Right renal pelvis (tissue), 4 donors: Measurements from ENCODE around the gene SLC30A3. TPM values are rescaled to one million over a fixed set of nuclear protein-coding genes. Genes with fewer than 3 reads are reported as not detected.
"Not testable (repeated sequence)": the region's sequence is repeated elsewhere in the genome, so short reads cannot be mapped to it uniquely, and the experiment has no call there.

Experiments
- DNase-seq, 4 donors: peaks; one replicate each; pipeline ENCODE4 v3.0.0-alpha.2; 2013; ENCODE audit warnings: low read depth in 4 of 4, low spot score in 3 of 4, missing footprints in 1 of 4
- polyA plus RNA-seq, 4 donors: library from polyadenylated mRNA; unstranded; fragments of 120-200 nt; gene quantifications; one replicate each; pipeline ENCODE4 v1.2.1, GENCODE V29; 2013; ENCODE audit not compliant: insufficient read length in 4 of 4

Gene SLC30A3, protein sequence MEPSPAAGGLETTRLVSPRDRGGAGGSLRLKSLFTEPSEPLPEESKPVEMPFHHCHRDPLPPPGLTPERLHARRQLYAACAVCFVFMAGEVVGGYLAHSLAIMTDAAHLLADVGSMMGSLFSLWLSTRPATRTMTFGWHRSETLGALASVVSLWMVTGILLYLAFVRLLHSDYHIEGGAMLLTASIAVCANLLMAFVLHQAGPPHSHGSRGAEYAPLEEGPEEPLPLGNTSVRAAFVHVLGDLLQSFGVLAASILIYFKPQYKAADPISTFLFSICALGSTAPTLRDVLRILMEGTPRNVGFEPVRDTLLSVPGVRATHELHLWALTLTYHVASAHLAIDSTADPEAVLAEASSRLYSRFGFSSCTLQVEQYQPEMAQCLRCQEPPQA
- 1 to 10 TPM; 5.1 to 7.8 (median 7.6) TPM for polyA plus RNA-seq

DNA sequence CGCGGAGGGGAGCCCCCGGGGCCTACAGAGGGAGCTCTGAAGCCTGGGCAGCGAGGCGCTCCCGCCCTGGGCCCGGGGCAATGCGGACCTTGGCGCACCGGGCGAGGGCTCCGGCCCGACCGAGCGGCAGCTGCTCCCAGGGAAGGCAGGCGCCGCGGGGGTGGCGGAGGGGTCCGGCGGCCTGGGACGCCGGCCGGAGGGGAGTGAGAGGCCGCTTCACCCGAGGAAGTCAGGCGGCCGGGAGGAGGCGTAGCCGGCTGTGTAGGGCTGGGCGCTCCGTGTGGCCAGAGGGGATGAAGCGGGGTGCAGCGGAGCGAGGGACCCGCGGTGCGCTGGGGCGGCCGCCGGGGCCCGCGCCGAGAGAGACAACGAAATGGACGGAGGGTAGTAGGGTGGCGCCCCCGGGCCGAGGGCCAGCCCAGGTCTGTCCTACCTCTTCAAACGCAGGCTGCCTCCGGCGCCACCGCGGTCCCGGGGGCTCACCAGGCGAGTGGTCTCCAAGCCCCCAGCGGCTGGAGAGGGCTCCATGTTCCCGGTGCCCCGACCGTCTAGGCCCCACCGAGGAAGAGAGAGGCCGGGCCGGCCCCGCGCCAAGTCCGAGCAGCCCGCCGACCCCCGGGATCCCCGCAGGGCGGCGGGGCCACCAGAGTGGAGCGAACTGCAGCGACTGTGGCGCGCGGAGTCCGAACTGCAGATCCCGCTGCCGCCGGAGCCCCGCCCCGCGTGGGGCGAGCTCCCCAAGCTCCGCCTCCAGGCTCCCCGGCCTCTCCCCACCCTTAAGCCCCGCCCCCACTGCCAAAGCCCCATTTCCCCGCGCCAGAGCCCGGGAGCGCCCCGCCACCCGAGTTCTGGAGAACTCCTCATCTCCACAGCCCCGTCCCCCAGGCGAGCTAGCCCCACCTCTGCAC, at the start of gene SLC30A3:
SLC30A3 (minus strand) TSS at position 669 of the 908 bp plus-strand sequence; CDS start at position 528, 141 bp downstream.
- DNase-seq = no peak

DNA sequence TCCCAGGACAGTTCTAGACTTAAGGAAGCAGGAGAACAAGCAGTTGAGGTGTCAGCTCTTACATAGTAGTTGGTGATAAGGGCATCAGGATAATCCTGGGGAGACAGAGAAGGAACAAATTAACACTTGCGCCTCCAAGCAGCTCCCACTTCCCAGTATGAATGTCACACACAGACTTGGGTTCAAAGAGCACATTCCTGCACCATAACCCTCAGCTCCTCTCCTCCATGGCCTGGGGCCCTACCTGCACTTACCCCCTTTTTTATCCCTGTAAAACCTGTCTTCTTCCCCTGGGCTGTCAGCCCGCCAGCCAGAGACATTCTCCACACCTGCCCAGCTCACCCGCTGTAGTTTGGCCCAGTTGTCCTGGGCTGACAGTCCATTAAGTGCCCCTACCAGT, 49.3 kb upstream of the SLC30A3 start:
- DNase-seq = no peak

DNA sequence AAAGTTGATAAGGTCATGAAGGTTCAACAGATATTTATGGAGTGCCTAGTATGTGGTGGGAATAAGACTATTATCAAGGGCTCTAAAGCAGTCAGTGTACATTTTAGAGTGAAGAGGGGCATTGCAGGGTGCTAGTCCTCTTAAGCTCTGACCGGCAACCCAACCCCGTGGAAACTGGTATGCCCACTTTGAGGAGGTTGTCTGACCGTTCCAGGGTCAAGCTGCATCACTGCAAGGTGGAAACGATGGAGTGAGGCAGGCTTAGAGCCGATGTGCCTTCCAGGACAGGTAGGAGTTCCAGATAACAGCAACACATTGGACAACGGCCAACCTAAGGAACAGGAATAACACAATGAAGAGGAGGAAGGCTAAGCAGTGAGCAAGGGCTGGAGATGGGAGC, 46.8 kb upstream of the SLC30A3 start:
- no peak for DNase-seq

DNA sequence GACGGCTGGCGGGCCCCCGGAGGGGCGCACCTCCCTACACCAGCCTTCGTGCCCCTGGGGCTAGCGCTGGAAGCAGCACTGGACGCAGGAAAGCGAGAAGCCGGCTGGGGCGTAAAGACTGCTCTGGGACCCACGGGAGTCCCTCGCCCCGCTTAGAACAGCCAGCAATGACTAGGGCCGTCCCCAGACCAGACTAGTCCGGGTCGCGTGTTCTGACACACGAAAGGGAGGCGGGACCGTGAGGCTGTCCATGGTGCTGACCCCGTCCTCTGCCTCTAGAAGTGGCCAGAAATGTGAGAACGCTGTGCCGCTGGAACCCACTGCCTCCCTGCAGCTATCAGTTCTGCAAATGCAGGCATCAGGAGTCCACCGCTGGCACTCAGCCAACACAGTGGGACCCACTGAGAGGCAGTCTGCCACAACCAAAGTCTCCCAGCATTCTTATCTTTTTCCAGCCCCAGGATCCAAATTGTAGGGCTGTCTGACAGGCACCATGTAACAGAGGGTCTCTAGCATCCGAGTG, 45.6 kb upstream of the SLC30A3 start, which contains the start of gene UCN:
UCN (minus strand) TSS at position 87 of the 523 bp plus-strand sequence. CDS start 550 bp downstream, outside the sequence.
- DNase-seq = peak in 3 of 4 donors; percentile 54 to 67 (median 62)

DNA sequence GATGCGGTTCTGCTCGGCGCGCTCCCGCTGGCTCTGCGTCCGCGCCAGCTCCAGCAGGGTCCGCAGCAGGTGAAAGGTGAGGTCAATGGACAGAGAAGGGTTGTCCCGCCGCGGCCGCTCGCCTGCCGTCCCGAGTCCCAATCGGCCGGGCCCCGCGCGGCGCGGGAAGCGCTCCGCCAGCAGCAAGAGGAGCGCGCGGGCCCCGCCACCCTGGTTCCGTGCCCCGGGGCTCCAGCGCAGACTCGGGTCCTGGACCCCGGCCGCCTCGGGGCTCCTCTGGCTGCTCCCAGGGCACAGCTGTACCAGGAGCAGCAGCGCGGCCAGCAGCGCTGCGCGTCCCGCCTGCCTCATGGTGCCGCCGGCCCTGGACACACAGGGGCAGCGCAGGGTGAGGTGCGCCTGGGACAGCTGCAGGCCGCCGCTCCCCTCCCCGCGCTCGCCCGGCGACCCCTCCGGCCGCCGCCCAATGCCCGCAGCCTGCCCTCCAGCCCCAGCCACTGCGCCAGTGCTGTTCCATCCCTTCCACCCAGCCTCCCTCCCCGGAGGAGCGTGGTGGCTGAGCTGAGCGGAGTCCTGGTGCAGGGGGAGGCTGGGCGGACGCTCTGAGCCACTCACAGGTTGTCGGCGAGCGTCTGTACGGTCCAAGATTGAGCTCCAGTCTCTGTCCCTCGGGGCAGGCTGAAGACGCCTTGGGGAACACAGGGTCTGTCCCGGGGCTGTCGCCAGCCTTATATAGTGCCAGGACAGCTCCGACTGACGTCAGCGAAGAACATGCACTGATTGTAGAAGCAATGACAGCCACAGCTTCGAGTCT, 44.9 kb upstream of the SLC30A3 start:
- no peak for DNase-seq

DNA sequence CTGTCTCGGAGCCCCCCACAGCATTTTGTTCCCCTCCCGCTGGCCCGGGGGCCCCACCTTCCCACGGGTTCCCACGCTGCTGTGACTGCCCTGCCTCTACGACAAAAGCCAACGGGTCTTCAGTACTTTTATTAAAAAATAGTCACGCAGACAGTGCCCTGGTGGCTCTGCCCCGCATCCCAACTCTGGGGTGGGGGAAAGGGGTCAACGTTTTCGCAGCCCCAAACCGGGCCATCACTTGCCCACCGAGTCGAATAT, 44.4 kb upstream of the SLC30A3 start:
- DNase-seq = no peak

DNA sequence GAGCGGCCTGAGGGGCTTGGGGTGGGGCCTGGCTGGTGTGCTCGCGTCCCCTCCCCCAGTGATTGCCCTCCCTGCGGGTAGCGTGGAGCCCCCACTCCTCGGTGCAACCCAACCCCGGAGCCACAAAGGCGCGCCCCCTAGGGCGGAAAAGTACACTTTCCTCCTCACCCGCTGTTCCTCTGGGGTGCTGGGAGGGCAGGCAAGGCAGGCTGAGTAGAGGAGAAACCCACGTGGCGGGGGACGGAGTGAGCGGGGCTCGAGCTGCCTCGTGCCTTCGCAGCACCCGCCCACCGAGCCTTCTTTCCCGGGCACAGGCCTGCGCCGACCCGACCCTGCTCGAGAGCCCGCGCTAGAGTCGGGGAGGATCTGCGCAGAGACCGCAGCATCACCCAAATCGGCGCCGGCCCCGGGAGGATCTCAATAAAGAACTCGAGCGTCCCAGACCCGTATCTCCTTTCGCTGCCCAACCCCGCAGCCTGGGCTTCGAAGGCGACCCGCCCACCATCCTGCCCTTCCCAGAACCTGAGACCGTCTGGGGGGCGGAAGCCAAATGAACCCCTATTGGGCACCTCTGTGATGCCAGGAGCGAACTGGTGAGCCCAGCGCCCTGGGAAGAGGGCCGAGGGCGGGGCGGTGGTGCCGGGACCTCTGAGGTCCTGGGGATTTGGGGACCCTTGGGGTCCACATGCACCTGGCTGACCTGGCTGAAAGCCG, 43.9 kb upstream of the SLC30A3 start:
- no peak for DNase-seq

DNA sequence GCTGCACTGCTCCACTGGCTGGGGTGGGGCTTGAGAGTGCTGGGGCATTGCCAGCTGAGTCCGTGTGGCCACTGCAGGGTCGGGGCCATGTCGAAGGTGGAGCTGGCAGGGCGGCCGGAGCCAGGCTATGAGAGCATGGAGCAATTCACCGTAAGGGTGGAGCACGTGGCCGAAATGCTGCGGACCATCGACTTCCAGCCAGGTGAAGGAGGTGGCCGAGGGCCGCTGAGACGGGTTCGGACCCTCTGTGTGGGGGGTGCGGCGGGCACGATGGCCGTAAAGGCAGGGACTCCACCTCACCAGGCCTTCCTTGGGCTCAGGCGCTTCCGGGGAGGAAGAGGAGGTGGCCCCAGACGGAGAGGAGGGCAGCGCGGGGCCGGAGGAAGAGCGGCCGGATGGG, 43.3 kb upstream of the SLC30A3 start:
- no peak for DNase-seq

DNA sequence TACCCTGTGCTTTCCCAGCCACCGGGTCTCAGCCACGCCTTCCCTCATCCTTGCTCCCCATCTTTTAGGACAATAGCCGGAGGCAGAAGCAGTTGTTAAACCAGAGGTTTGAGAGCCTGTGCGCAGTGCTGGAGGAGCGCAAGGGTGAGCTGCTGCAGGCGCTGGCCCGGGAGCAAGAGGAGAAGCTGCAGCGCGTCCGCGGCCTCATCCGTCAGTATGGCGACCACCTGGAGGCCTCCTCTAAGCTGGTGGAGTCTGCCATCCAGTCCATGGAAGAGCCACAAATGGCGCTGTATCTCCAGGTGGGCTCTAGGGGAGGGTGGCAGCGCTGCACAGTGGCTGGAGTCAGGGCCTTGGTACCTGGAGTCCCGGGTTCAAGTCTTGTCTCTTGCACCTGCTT, 42.7 kb upstream of the SLC30A3 start:
- DNase-seq = no peak

DNA sequence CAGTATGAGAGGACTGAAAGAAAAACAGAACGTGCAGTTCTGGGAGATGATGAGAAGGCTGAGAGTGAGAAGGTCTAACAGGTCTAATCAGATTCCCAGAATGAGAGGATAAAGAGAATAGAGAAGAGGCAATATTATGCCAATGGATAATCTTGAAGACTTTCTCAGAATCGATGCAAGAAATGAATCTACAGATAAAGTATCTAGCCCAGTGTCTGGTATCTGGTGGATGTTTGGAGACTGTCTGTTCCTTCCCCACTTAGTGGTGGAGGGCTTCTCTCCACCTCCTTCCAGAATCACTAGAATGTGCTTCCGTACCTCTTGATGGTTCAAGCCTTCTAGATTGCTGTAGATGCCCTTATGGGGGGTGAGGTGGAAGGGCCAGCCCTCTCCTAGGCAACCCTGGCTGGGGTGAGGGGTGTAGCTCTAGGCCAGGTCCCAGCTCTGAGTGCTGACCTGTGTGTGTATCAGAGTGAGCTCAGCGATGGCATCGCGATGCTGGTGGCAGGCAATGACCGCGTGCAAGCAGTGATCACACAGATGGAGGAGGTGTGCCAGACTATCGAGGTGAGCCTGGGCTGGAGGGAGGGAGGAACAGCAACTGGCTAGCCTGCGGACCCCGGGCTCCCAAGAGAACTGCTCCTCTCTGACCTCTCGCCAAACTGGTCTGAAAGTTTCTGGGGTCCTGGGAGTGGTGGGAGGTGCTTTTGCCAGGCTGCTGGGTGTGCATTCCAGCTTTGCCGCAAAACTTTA, 41.8 kb upstream of the SLC30A3 start:
- DNase-seq = no peak

DNA sequence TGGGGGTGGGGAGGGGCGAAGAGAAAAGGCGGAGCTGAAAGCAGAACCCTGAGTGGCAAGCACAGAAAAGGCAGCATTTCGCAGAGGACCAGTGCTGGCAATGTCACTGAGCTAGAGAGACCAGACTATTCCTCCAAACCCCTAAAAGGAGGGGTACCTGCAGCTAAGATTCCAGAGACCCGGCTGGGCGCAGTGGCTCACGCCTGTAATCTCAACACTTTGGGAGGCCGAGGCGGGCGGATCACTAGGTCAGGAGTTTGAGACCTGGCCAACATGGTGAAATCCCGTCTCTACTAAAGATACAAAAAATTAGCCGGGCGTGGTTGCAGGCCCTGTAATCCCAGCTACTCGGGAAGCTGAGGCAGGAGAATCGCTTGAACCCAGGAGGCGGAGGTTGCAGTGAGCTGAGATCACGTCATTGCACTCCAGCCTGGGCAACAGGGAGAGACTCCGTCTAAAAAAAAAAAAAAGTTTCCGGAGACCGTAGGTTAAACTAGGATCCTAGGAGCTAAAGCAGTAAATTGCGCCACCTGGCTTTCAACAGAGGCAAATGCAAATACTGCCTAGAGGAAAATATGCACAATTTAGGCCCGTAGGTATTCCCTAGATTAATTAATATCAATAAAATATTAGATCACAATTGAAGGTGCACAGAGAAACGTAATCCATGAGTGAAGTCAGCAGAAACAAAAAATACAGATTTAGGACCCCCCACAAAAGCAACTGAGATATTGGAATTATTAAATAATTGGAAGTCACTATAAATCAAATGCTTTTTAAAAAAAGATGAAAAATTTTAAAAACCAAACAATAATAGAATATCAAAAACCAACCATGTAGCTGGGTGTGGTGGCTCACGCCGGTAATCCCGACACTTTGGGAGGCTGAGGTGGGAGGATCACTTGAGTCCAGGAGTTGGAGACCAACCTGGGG, 40.5 kb upstream of the SLC30A3 start:
- no peak for DNase-seq

DNA sequence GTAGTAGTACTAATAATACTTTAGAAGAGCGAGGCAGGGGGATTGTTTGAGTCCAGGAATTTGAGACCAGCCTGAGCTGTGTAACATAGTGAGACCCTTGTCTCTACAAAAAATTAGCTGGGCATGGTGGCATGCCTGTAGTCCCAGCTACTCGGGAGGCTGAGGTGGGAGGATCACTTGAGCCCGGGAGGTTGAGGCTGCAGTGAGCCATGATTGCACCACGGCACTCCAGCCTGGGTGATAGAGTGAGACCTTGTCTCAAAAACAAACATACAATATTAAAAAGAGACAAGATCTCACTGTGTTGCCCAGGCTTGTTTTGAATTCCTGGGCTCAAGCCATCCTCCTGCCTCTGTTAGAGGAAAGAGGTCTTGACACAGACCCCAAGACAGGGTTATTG, 37.8 kb upstream of the SLC30A3 start:
- not testable (repeated sequence) for DNase-seq

DNA sequence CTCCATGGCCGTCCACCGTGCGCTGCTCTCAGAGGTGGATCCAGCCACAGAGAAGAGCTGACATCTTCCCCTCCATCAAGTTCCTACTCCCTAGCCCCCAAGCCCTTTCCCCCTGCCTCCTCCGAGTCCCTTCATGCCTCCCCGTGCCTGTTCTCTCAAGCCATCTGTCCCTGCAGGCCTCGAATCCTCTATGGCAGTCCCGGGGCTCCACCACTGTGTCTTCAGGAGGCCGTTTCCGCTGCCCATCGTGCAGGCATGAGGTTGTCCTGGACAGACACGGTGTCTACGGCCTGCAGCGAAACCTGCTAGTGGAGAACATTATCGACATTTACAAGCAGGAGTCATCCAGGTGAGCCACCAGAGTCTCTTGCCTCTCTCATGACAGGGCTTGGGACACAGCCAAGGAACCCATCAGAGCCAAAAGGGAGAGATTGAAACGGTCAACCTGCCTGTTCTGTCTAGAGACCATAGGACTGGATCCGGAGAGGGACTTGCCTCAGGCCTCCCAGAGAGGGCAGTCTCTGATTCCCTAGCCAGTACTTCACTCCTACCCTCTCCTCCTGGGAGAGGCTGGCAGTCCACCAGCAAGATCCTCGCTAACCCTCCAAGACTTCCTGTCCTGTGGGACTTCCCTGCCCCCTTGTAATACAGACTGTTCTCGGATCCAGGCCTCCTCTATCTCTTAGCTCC, 35.7 kb upstream of the SLC30A3 start:
- no peak for DNase-seq

DNA sequence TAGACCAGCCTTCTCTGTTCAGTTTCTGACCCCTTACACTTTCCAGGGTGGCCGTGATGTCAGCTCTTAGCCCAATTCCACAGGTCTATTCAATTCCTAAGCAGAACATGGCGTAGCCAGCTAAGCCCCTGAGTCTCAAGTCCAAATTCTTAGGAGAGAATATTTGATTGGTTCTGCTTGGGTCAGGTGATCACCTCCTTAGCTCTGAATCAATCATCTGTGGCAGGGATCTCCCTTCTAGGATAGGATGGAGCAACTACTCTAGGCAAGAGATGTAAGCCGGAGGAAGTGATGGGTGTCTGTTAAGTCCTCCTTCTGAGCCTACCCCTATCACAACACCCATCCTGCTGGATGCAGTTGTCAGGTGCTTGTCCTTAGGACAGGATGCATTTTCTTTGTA, 34.3 kb upstream of the SLC30A3 start:
- no peak for DNase-seq

DNA sequence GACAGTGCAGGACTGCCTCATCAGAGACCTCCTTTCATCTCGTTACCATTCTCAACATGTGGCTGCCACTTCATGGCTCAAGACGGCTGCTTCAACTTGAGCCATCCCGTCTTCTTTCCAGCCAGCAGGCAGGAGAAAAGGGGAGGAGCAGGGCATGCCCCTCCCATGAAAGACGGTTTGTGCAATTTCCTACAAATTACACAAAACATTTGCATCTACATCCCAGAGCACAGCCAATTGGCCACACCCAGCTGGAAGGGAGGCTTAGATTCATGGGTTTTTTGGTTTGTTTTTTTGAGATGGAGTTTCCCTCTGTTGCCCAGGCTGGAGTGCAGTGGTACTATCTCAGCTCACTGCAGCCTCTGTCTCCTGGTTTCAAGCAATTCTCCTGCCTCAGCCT, 33.6 kb upstream of the SLC30A3 start:
- no peak for DNase-seq

DNA sequence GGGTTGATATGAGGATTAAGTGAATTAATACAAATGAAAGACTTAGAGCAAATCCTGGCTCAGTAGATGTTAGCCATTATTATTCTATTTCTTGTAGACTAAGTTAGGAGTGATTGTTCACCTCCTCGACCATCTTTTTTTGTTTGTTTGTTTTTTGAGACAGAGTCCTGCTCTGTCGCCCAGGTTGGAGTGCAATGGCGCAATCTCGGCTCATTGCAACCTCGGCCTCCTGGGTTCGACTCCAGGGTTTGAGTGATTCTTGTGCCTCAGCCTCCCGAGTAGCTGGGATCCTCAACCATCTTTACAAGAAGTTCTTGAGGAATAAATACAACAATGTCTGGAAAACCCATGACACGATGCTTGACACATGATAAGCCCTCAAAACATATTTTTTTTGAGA, 32.1 kb upstream of the SLC30A3 start:
- DNase-seq = no peak

DNA sequence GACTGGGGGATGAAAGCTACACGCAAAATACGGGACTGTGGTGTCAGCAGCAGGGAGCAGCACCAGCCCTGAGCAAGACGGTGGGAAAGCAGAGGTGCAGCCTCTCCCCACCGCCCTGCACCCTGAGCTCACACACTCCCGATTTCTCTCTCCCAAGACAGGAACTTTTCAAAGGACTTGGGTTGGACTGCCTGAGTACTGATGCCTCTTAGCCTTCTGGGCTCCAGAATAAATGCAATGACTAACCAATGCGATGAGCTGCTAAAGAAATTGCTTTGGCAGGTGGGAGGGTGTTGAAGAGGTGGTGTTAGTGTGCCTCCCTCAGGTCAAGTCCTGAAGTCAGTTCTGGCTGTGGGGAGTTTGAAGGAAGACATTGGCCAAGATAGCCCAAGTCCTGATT, 29.0 kb upstream of the SLC30A3 start:
- DNase-seq = no peak

DNA sequence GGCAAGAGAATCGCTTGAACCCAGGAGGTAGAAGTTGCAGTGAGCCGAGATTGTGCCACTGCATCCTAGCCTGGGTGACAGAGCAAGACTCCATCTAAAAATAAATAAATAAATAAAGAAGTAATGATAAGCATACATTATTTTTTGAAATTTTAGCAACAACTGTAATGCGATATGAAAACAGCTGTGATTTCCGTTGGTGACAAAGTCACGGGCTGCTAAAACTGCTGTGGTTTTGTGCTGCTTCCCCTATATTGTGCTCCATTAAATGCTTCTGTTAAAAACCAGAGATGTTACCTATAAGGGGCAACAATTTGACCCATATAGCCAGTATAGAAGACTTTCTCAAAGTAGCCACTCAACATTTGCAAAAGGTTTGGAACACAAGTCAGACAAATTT, 27.7 kb upstream of the SLC30A3 start:
- no peak for DNase-seq
